Hepatocyte (in vitro differentiated cells): ENCODE data around the gene LGALS3BP.

ENCODE experiments used
- CTCF ChIP-seq: fragments of 200-600 bp; sonication (generic); IDR thresholded peaks from 2 replicates; pipeline ENCODE4 v1.5.1; 2016; ENCODE audit warnings: antibody characterized with exemption, mild to moderate bottlenecking; ENCODE audit not compliant: poor library complexity
- EZH2phosphoT487 ChIP-seq: fragments of 200-600 bp; sonication (generic); IDR thresholded peaks from one replicate; pipeline ENCODE4 v1.6.1; 2018; ENCODE audit warnings: antibody characterized with exemption, mild to moderate bottlenecking, low read depth, moderate library complexity; ENCODE audit not compliant: unreplicated experiment, severe bottlenecking

- TF ChIP-seq CTCF (no peak), EZH2phosphoT487 (no peak)
Measured at GRCh38 chr17:78959803-78960202, 19.9 kb downstream of the LGALS3BP start.
